ENCODE results near the gene PIGC. TPM values are rescaled to one million over a fixed set of nuclear protein-coding genes. Genes with fewer than 3 reads are reported as not detected.

The PIGC gene
- total RNA-seq, 2 donors from 2014 or later, result 22.9 to 24.1 TPM

DNA sequence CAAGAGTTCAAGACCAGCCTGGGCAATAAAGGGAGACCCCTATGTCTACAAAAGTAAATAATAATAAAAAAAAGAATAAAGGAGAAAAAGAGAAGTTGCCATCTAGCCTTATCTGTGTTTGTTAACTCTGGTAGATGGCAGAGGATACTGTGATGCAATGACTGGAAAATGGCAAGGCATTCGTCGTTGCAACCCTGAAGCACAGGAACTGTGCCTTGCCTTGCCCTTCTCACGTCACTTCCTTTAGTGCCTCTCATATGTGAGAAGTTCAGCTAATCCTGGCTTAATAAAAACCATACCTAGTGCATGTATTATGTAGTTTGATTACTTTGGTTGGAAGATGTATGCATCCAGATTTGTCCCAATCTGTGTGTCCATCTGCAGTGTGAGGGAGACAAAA lies 25.8 kb upstream of the PIGC start:
- no peak for ATAC-seq

DNA sequence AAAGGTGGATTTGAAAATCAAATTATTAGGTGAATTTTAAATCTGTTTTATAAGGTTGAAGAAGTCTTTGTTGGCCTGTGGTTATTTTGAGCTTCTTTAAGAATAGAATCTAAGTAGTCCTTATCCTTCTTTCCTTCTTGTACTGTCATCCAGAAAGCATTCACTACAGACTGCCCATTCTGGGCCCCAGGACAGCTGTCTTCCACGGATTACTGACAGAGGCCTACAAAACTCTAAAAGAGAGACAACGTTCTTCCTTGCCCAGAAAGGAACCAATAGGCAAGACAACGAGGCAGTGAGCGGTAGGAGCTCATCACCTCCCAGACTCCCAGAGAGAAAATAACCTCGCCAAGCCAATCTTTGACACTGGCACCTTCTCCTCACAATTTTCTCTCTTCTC lies 24.4 kb upstream of the PIGC start:
- ATAC-seq (no peak), DNase-seq (no peak)
- intact Hi-C loops (cut with DNase I, micrococcal nuclease), result no loop called here

More for the DNA sequence above, 25.8 kb upstream of the PIGC start:
- intact Hi-C loops (cut with DNase I, micrococcal nuclease), result no loop called here
- DNase-seq, result no peak

DNA sequence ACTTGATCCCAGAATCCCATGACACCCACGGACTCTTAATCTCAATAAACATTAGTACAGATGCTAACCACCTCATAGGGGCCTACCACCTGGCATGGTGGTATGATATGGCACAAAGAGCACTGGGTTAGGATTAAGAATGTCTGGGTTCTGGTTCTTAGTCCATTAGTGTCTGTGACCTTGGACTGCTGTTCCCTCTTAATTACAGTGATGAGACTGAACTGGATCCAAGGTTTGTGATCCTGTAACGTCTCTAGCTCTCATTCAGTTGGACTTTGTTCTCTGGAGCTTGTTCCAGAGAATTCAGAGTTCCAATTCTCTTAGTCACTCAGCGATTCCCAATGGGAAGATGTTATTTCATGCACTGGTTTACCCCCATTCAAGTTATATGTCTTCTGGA lies 23.6 kb upstream of the PIGC start:
- DNase-seq (no peak), ATAC-seq (peak; percentile 58)
- intact Hi-C loops (cut with DNase I, micrococcal nuclease), result no loop called here

DNA sequence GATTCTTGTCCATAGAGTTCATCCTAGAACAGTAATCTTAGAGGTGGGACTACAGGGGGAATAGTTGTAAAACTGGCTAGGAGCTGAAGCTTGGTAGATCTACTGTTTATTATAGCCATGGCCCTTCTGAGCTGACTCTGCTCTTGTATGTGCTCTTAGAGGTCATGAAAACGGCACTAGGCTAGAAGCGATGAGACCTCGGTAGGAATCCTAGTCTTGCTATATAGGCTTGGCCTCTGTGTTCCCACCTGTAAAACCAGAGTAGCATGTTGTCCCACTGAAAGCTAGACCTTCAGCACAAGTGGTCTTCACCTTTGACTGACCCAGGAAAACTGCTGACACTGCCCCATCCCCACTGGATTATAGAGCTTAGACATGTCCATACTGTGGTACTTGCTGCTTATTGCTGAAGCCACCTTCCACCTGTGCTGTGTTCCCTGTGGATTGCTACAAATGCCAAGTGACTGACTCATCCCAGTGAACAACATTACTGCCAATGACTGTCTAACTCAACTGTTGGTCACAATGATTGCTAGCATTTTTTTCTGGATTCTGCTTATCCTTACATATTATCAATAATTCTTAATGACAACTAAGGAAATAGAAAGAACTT lies 23.0 kb upstream of the PIGC start:
- DNase-seq (no peak), ATAC-seq (peak; percentile 49)
- intact Hi-C loops (cut with DNase I, micrococcal nuclease), result no loop called here

DNA sequence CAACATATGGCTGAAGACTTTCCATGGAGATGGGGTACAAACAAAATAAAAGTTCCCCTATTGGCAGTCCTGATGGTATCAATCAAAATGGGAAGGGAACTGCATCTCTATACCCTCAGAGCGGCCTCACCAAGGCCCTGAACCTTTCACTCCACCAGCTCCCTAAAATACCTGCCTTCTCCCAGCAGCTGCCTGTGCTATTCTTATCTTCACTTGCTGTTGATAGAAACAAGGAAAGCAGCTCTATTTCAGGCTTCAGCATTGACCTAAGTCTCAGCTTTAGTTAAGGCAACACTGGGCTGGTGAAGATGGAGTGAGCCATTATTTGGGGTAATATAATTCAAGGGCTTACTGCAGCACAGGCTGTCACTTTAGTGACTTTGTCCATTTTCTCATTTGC lies 21.7 kb upstream of the PIGC start:
- ATAC-seq, result no peak
- intact Hi-C loops (cut with DNase I, micrococcal nuclease), result no loop called here
- no peak for DNase-seq

DNA sequence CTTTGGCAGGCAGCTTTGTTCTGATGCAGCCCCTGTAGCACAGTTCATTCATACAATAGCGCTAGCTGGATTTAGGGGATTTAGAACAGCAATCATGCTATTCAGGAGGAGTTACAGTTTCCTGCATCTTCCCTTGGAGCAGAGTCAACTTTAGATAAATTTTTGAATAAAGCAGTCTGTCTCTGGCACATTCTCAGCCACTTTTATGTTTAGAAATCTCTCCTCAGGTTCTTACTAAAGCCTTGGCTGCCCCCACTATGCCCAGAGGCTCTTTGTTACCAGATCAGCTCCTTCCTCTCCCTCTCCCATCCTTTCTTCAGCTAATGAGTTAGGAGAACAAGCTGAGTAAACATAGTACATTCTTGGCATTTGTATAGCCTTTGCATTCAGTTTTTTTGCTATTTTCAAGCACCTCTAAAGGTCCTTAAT lies 17.0 kb upstream of the PIGC start:
- no peak for DNase-seq
- intact Hi-C loops (cut with DNase I, micrococcal nuclease), result no loop called here
- no peak for ATAC-seq

DNA sequence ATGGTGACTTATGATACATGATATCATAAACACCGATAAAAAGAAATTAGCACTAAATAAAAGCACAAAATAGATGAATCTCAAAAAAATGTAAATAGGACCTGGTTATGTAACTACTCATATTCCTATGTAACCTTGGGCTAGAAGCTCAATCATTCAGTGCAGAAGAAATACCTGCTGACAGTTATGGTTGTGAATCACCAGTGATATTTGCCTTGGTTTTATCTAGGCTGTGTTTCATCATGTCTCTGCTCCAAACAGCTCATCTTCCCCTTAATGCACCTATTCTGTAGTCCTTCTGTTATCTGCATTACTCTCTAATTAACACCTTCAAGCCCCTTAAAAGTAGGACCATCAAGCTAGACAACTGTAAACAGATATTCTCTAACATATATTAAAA lies 16.3 kb upstream of the PIGC start:
- no peak for DNase-seq
- intact Hi-C loops (cut with DNase I, micrococcal nuclease), result no loop called here
- no peak for ATAC-seq

DNA sequence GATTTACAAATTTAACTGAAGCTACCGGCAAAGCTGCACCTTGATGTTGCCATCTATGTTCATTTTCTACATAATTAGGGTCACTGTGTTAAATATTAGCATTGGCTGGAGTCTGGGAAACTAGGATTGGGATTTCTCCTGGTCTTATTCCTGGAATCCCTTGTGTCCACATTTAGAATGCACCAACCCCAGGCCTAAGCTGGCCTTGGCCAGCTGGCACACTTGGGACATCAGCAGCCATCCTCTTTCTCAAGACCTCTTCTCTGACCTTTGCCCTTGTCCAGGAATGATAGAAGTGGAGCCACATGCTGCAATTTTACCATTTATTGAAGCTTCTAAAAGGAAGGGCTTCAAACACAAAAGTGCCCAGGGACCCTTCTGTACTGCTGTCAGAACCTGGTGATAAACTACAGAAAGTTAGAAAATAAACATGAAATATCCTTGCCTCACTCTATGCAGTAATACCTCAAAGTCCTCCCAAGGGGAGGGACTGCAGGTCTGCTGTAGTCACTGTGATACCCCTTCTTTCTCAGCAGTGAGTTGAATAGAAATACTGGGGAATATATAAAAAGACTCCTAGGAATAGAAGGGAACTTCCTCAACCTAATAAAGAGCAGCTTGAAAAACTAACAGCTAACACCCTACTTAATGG lies 13.7 kb upstream of the PIGC start:
- intact Hi-C loops (cut with DNase I, micrococcal nuclease), result loop anchor here in 1 of 2 donors (10.0 kb wide), 1 partner anchor 267 kb away; no protein-coding TSS in a partner anchor
- no peak for ATAC-seq
- DNase-seq, result no peak

DNA sequence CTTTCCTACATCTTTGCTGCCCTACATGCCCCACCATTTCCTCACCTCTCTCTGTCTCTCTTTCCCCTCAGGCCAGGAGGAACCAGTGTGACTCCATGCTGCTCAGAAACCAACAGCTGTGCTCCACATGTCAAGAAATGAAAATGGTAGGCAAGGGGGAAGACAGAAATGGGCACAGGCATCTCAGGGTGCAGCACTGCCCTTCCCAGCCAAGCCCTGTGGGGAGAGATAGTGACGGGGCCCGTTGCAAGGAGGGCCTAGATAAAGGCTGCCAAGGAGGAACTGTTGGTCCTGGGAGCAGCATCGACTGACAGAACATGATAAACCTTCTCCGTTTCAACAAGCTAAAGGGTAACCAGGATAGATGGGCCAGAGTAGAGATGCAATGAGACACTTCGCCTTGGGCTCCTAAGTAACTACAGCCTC lies 12.5 kb upstream of the PIGC start:
- intact Hi-C loops (cut with DNase I, micrococcal nuclease), result loop anchor here in 1 of 2 donors (10.0 kb wide), 1 partner anchor 268 kb away; no protein-coding TSS in a partner anchor
- ATAC-seq, result no peak
- DNase-seq, result no peak

DNA sequence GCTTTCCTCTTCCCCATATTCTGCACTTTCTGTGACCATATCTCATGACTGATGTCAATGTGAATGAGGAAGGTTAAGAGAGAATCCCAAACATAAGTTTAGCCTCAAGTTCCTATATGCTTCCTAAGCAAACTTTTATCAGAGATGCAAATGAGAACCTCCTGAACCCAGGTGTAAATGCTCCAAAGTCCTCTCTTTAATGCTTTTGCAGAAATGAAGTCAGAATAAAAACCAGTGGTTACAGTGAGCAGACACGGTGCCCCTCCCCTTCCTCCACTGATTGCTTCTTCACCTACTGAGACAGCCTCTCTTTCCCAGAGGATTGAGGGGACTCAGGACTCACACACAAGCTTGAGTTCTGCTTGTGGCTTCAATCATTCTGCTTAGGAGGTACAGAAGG lies 11.6 kb upstream of the PIGC start:
- DNase-seq (no peak), ATAC-seq (no peak)
- intact Hi-C loops (cut with DNase I, micrococcal nuclease), result loop anchor here in 1 of 2 donors (10.0 kb wide), 1 partner anchor 269 kb away; no protein-coding TSS in a partner anchor

DNA sequence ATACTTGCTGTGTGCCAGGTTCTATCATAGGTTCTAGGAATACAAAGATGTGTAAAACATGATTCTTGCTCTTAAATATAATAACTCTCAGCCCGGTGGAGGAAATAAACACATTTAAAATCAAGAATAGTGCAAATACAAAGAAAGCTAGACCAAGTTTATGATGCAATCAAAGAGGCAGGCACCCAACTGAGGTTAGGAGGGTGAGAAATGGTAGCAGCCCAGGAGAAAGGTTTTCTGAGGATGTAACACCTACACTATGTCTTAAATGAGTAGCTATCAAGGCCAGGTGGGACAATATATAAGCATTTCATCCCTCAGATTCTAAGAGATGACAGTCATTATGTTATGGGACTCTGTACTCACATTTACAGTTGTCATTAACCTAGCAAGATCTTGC lies 9.7 kb upstream of the PIGC start:
- ATAC-seq (peak; percentile 1), DNase-seq (no peak)
- intact Hi-C loops (cut with DNase I, micrococcal nuclease), result loop anchor here in 1 of 2 donors (10.0 kb wide), 1 partner anchor 271 kb away; no protein-coding TSS in a partner anchor

DNA sequence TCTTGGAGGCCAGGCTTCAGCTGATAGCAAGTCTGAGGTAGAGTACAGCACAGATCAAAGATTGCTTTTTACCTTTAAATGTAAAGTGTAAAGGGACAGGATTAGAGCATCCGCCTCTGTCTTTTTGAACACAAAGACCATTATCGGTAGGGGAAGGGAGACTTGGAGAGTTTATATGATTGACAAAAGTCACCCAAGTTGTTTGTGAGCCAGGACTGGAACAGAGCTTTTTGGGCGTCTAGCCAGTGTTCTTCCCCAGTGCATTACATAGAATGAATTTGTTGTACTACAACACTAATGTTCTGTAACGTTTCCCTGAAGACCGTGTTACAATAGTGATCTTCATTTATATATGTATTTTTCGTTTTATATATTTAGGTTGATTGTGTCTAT lies 9.3 kb upstream of the PIGC start:
- intact Hi-C loops (cut with DNase I, micrococcal nuclease), result loop anchor here in 1 of 2 donors (10.0 kb wide), 1 partner anchor 272 kb away; no protein-coding TSS in a partner anchor
- ATAC-seq (no peak), DNase-seq (no peak)

DNA sequence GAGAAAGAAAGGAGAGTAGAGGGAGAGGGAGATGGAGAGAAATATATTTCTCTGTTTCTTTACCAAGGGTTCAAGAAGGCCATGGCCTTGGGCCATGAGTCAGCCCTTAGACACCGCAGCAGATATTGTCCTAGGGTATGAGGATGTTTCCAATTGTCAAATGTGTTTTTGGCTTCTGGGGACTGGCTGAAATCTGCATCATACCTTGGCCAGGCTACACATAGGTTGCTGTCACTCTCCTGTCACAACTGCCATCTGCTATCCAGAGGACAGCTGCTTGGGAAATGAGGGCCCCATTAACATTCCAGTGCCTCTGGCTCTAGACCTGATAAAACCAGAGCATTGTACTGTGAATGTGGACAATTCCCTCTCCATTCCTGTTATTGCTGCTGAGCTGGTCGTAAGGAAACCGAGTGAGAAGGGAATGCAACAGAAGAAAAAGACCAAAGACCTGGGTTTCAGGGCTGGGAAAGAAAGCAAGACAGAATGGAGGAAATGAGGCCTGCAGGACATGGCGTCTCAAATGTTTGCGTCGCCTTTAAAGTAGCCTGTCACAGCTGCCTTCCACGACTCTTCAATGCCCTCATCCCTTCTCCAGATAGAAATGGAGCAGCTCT lies 8.8 kb upstream of the PIGC start:
- DNase-seq (no peak), ATAC-seq (no peak)
- intact Hi-C loops (cut with DNase I, micrococcal nuclease), result loop anchor here in 1 of 2 donors (10.0 kb wide), 1 partner anchor 272 kb away; no protein-coding TSS in a partner anchor

DNA sequence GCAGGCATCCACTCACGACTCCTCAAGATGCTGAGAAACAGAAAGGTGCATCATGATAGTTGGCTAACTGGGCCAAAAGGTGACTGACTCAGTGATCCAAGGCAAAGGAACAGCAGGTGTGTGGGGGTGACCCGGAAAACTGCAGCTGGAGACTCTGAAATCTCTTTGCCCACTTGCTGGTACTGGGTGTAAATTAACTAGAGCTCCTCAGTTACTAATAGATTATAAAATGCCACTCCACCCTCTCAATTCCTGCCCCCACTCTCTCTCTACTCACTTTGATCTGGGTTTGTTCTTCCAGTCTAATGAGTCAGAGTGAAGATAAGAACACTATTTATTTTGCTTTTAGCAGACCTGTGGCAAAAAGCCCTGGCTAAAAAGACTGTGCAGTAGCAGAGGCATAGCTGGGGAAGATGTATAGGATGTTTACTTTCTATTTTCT lies 7.2 kb upstream of the PIGC start:
- DNase-seq (no peak), ATAC-seq (peak; percentile 42)
- intact Hi-C loops (cut with DNase I, micrococcal nuclease), result loop anchor here in 1 of 2 donors (10.0 kb wide), 1 partner anchor 274 kb away; no protein-coding TSS in a partner anchor

DNA sequence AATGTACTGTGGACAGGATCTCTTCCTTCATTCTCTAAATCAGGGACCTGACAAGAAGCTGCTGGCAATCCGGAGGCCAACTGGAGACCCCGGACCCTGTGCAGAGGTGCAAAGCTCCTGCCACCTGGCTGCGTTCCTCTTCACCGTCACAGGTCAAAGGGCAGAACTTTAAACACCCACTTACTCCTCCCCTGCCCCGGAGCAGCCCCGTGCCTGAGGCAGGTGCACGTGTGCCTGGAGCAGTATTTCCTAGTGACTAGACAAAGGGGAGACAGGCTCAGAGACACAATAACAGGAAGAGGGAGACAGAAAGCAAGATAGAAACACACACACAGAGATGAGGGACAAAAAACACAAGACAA lies 6.6 kb upstream of the PIGC start:
- DNase-seq (peak; percentile 29 to 41), ATAC-seq (peak; percentile 79)
- intact Hi-C loops (cut with DNase I, micrococcal nuclease), result loop anchor here in 1 of 2 donors (10.0 kb wide), 1 partner anchor 274 kb away; no protein-coding TSS in a partner anchor

DNA sequence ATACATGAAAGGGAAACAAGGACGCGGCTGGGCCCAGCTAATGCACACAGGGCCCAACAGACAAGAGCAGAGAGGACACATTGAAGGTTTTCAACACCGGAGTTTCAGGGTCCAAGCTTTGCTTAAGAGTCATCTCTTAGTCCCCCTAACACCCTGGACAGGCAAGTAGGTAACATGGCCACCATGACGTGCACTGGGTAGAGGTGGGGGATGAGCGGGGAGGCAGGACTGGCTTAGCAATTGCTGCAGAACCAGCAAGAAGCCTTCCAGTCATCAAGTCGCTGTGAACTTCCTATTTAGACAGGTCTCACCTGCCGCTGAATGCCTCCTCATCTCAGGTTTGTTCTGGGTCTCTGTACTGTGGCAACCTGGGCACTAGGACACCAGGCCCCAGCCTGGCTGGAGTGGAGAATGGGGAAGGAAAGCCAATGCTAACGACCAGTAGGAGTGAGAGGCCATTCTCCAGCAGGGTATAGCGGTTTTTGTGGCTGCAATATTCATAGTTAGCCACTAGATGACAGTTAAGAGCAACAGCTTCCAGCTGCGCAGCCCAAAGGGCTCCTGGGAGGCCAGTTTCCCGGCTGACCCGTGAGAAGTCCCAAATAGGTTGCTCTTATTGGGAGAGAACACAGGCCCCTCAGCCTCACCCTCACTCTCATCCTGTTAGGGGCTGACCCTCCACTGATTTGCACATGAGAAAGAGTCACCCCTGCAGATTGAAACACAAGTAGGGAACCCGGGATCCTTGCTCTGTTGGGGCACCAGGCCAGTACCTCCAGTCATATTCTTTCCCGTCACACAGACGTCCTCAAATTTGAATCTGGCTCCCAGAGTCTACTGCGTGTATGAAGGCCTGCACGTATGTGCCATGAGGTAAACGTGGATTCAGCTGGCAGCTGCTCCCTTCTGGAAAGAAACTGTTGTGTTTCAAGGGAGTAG lies 6.0 kb upstream of the PIGC start:
- ATAC-seq (peak; percentile 79), DNase-seq (peak; percentile 47 to 54)
- intact Hi-C loops (cut with DNase I, micrococcal nuclease), result loop anchor here in 1 of 2 donors (10.0 kb wide), 2 partner anchors 275 to 645 kb away; no protein-coding TSS in a partner anchor

DNA sequence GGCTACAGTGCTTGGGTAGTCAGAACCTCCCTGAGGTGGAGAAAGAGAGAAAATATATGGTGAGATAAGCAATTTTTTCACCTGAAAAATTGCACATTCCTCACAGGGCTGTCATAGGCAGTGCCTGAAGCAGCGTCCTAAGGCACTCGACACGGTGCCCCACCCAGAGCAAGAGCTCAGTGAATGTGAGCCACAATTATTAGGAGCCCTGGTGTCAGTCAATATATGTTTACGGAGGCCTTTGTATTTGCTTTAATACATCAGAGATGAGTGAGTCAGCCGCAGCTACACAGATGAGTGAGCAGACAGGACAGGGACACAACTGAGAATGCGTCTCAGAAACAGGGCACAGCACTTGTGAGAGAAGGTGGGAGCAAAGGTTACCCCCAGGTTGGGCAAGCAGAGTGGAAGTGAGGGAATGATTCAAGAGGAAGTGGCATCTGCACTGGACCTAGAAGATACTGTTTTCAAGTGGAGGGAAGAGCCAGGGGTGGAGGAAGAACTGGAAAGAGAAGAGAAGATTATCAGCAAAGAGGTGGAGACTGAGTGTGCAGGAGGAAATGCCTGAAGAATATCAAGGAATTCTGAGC lies 5.2 kb upstream of the PIGC start:
- no peak for DNase-seq
- intact Hi-C loops (cut with DNase I, micrococcal nuclease), result loop anchor here in 1 of 2 donors (10.0 kb wide), 1 partner anchor 644 kb away; no protein-coding TSS in a partner anchor
- ATAC-seq, result peak; percentile 11

DNA sequence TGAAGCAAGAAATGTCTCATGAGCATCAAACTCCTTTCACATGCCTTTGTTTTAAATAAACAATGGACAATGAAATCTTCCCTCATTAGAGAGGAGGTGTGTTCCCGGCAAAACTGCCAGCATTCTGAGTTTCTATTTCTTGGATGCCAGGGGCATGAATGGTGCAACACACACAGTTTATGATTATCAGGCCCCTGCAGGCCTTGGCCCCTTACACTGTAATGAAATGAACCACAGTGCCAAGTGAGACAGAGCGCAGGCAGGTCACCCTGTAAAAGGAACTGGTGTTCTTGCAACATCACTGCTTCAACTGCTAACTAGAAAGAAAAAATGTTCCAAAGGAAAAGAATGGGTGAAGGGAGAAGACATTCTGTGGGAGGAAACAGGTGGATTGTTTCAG lies 3.8 kb upstream of the PIGC start:
- intact Hi-C loops (cut with DNase I, micrococcal nuclease), result loop anchor here in 1 of 2 donors (10.0 kb wide), 1 partner anchor 643 kb away; no protein-coding TSS in a partner anchor
- no peak for ATAC-seq
- DNase-seq, result no peak
